ENCODE results near the gene PSPH. TPM values are rescaled to one million over a fixed set of nuclear protein-coding genes. Genes with fewer than 3 reads are reported as not detected.
"Not testable (repeated sequence)": the region's sequence is repeated elsewhere in the genome, so short reads cannot be mapped to it uniquely, and the experiment has no call there.

Gene PSPH
- total RNA-seq, 1 donor from 2014 or later: 13.6 TPM

- H3K9ac ChIP-seq (ENCODE audit: low read depth in 1 of 3, low read length in 3 of 3): no peak overlapping the region
- no peaks in the 10 kb centered on the region for H3K27me3 ChIP-seq (ENCODE audit: control insufficient read depth in 3 of 3, insufficient read depth in 3 of 3, low read length in 3 of 3)
- no peak overlapping the region for H3K4me3 ChIP-seq (ENCODE audit: low read length in 3 of 3)
- no peaks in the 10 kb centered on the region for H3K9me3 ChIP-seq (ENCODE audit: control insufficient read depth in 3 of 3, low read length in 3 of 3)
- no peak overlapping the region for H3K27ac ChIP-seq (ENCODE audit: low read depth, low read length)
- no peaks in the 10 kb centered on the region for H3K4me1 ChIP-seq (ENCODE audit: control insufficient read depth in 3 of 3, insufficient read depth in 3 of 3, low read length in 3 of 3)
- H3K36me3 ChIP-seq (ENCODE audit: control insufficient read depth in 3 of 3, insufficient read depth in 3 of 3, low read length in 3 of 3): peaks cover 0 to 10% (median 2%) of the 10 kb centered on the region in 3 donors
These were observed 10.5 kb downstream of the PSPH start for GRCh38 chr7:56040730-56041129.

DNA sequence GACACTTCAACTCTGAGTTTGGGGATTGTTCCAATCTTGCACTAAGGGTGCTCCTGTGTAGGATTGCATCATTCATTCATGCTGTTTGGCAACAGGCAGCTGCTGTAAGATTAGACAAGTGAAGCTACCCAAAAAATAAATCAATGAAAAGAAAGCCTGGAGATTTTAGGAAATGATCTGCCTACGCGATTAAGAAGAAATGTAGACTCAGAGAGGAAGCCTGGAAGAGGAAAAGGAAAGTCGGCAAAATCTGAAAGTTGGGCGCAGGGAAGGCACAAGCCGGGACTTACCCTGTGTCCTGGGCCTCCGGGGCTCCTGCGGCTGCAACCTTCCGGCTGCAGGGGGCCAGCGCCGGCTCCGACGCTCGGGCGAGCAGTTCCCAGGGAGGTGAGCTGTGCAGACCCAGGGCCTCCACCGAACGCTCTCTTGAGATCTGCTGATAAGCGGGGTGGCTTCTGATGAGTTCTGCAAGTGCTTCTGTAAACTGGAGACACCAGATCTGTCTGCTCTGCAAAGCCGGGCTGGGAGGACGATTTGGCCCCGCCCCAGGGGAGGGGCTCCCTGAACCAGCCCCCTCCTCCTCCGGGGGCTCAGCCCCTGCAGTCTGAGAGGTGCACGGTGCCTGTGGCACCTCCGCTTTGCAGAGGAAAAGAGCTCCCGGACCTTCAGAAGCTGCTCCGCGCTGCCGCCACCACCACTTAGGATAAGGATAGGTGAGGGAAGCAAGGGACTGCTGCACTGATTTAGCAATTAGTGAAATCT is 17.4 kb downstream of the PSPH start:
- H3K4me1 ChIP-seq (ENCODE audit: control insufficient read depth in 3 of 3, insufficient read depth in 3 of 3, low read length in 3 of 3): peaks cover 0 to 9% (median 3%) of the 10 kb centered on the region in 3 donors
- H3K9ac ChIP-seq (ENCODE audit: low read depth in 1 of 3, low read length in 3 of 3): peak overlapping the region; percentile 64 to 77 (median 75)
- no peaks in the 10 kb centered on the region for H3K27me3 ChIP-seq (ENCODE audit: control insufficient read depth in 3 of 3, insufficient read depth in 3 of 3, low read length in 3 of 3)
- H3K9me3 ChIP-seq (ENCODE audit: control insufficient read depth in 3 of 3, low read length in 3 of 3): no peaks in the 10 kb centered on the region
- H3K36me3 ChIP-seq (ENCODE audit: control insufficient read depth in 3 of 3, insufficient read depth in 3 of 3, low read length in 3 of 3): no peaks in the 10 kb centered on the region
- no peak overlapping the region for H3K27ac ChIP-seq (ENCODE audit: low read depth, low read length)
- H3K4me3 ChIP-seq (ENCODE audit: low read length in 3 of 3): peak overlapping the region; percentile 72 to 85 (median 81)

DNA sequence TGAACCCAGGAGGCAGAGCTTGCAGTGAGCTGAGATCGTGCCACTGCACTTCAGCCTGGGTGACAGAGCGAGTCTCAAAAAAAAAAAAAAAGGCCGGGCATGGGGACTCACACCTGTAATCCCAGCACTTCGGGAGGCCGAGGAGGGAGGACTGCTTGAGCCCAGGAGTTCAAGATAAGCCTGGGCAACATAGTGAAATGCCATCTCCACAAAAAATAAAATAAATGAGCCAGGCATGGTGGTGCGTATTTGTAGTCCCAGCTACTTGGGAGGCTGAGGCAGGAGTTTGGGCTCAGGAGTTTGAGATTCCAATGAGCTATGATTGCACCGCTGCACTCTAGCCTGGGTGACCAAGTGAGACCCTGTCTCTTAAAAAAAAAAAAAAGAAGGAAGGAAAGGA is 18.7 kb downstream of the PSPH start:
- not testable (repeated sequence) for H3K36me3 ChIP-seq (ENCODE audit: control insufficient read depth in 3 of 3, insufficient read depth in 3 of 3, low read length in 3 of 3); H3K27ac ChIP-seq (ENCODE audit: low read depth, low read length); H3K9ac ChIP-seq (ENCODE audit: low read depth in 1 of 3, low read length in 3 of 3); H3K4me1 ChIP-seq (ENCODE audit: control insufficient read depth in 3 of 3, insufficient read depth in 3 of 3, low read length in 3 of 3); H3K27me3 ChIP-seq (ENCODE audit: control insufficient read depth in 3 of 3, insufficient read depth in 3 of 3, low read length in 3 of 3); H3K4me3 ChIP-seq (ENCODE audit: low read length in 3 of 3); H3K9me3 ChIP-seq (ENCODE audit: control insufficient read depth in 3 of 3, low read length in 3 of 3)

DNA sequence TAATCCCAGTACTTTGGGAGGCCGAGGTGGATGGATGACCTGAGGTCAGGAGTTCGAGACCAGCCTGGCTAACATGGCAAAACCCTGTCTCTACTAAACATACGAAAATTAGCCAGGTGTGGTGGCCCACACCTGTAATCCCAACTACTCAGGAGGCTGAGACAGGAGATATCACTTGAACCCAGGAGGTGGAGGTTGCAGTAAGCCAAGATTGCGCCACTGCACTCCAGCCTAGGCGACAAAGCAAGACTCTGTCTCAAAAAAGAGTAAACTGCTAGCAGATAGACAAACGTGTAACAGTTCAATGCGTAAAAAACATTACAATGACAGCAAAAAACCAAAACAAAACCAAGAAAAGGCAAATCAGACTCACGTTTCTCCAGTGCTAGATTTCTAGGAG is 19.7 kb downstream of the PSPH start:
- H3K4me1 ChIP-seq (ENCODE audit: control insufficient read depth in 3 of 3, insufficient read depth in 3 of 3, low read length in 3 of 3); H3K9me3 ChIP-seq (ENCODE audit: control insufficient read depth in 3 of 3, low read length in 3 of 3); H3K9ac ChIP-seq (ENCODE audit: low read depth in 1 of 3, low read length in 3 of 3); H3K27ac ChIP-seq (ENCODE audit: low read depth, low read length); H3K27me3 ChIP-seq (ENCODE audit: control insufficient read depth in 3 of 3, insufficient read depth in 3 of 3, low read length in 3 of 3); H3K36me3 ChIP-seq (ENCODE audit: control insufficient read depth in 3 of 3, insufficient read depth in 3 of 3, low read length in 3 of 3); H3K4me3 ChIP-seq (ENCODE audit: low read length in 3 of 3): not testable (repeated sequence)

DNA sequence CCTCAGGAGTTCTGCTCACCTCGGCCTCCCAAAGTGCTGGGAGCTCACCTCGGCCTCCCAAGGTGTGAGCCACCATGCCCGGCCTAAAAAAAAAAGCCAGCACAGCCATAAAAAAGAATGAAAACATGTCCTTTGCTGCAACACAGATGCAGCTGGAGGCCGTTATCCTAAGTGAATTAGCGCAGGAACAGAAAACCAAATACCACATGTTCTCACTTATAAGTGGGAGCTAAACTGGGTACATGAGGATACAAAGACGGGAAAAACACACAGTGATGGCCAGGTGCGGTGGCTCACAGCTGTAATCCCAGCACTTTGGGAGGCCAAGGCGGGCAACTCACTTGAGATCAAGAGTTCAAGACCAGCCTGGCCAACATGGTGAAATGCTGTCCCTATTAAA is 20.9 kb downstream of the PSPH start:
- Histone ChIP-seq H3K27me3 (ENCODE audit: control insufficient read depth in 3 of 3, insufficient read depth in 3 of 3, low read length in 3 of 3) (no peaks in the 10 kb centered on the region), H3K9me3 (ENCODE audit: control insufficient read depth in 3 of 3, low read length in 3 of 3) (no peaks in the 10 kb centered on the region), H3K4me1 (ENCODE audit: control insufficient read depth in 3 of 3, insufficient read depth in 3 of 3, low read length in 3 of 3) (peaks cover 0 to 9% (median 3%) of the 10 kb centered on the region in 3 donors), H3K27ac (ENCODE audit: low read depth, low read length) (no peak overlapping the region), H3K9ac (ENCODE audit: low read depth in 1 of 3, low read length in 3 of 3) (no peak overlapping the region), H3K4me3 (ENCODE audit: low read length in 3 of 3) (no peak overlapping the region), H3K36me3 (ENCODE audit: control insufficient read depth in 3 of 3, insufficient read depth in 3 of 3, low read length in 3 of 3) (peaks cover 0 to 6% (median 2%) of the 10 kb centered on the region in 3 donors)

- Histone ChIP-seq H3K27me3 (ENCODE audit: control insufficient read depth in 3 of 3, insufficient read depth in 3 of 3, low read length in 3 of 3) (no peaks in the 10 kb centered on the region), H3K9ac (ENCODE audit: low read depth in 1 of 3, low read length in 3 of 3) (no peak overlapping the region), H3K36me3 (ENCODE audit: control insufficient read depth in 3 of 3, insufficient read depth in 3 of 3, low read length in 3 of 3) (peaks cover 0 to 6% (median 2%) of the 10 kb centered on the region in 3 donors), H3K9me3 (ENCODE audit: control insufficient read depth in 3 of 3, low read length in 3 of 3) (no peaks in the 10 kb centered on the region), H3K4me3 (ENCODE audit: low read length in 3 of 3) (no peak overlapping the region), H3K4me1 (ENCODE audit: control insufficient read depth in 3 of 3, insufficient read depth in 3 of 3, low read length in 3 of 3) (peaks cover 0 to 7% (median 3%) of the 10 kb centered on the region in 3 donors), H3K27ac (ENCODE audit: low read depth, low read length) (no peak overlapping the region)
These were observed 22.2 kb downstream of the PSPH start for GRCh38 chr7:56028942-56029630.

GRCh38 chr7:56026538-56026937 is 24.7 kb downstream of the PSPH start:
- H3K27ac ChIP-seq (ENCODE audit: low read depth, low read length): no peak overlapping the region
- H3K9ac ChIP-seq (ENCODE audit: low read depth in 1 of 3, low read length in 3 of 3): no peak overlapping the region

GRCh38 chr7:56023500-56023899 is 27.7 kb downstream of the PSPH start:
- H3K9ac ChIP-seq (ENCODE audit: low read depth in 1 of 3, low read length in 3 of 3): no peak overlapping the region
- H3K27ac ChIP-seq (ENCODE audit: low read depth, low read length): no peak overlapping the region
- H3K27me3 ChIP-seq (ENCODE audit: control insufficient read depth in 3 of 3, insufficient read depth in 3 of 3, low read length in 3 of 3): no peaks in the 10 kb centered on the region
- H3K9me3 ChIP-seq (ENCODE audit: control insufficient read depth in 3 of 3, low read length in 3 of 3): no peaks in the 10 kb centered on the region
- no peak overlapping the region for H3K4me3 ChIP-seq (ENCODE audit: low read length in 3 of 3)
- H3K4me1 ChIP-seq (ENCODE audit: control insufficient read depth in 3 of 3, insufficient read depth in 3 of 3, low read length in 3 of 3): no peaks in the 10 kb centered on the region
- H3K36me3 ChIP-seq (ENCODE audit: control insufficient read depth in 3 of 3, insufficient read depth in 3 of 3, low read length in 3 of 3): peaks cover 0 to 16% (median 7%) of the 10 kb centered on the region in 3 donors

More at GRCh38 chr7:56026538-56026937, 24.7 kb downstream of the PSPH start:
- no peaks in the 10 kb centered on the region for H3K9me3 ChIP-seq (ENCODE audit: control insufficient read depth in 3 of 3, low read length in 3 of 3)
- H3K4me1 ChIP-seq (ENCODE audit: control insufficient read depth in 3 of 3, insufficient read depth in 3 of 3, low read length in 3 of 3): no peaks in the 10 kb centered on the region
- peaks cover 0 to 6% (median 2%) of the 10 kb centered on the region in 3 donors for H3K36me3 ChIP-seq (ENCODE audit: control insufficient read depth in 3 of 3, insufficient read depth in 3 of 3, low read length in 3 of 3)
- H3K4me3 ChIP-seq (ENCODE audit: low read length in 3 of 3): no peak overlapping the region
- no peaks in the 10 kb centered on the region for H3K27me3 ChIP-seq (ENCODE audit: control insufficient read depth in 3 of 3, insufficient read depth in 3 of 3, low read length in 3 of 3)

- Histone ChIP-seq H3K27ac (ENCODE audit: low read depth, low read length) (no peak overlapping the region), H3K36me3 (ENCODE audit: control insufficient read depth in 3 of 3, insufficient read depth in 3 of 3, low read length in 3 of 3) (peaks cover 2 to 11% (median 5%) of the 10 kb centered on the region in 3 donors), H3K9ac (ENCODE audit: low read depth in 1 of 3, low read length in 3 of 3) (no peak overlapping the region), H3K27me3 (ENCODE audit: control insufficient read depth in 3 of 3, insufficient read depth in 3 of 3, low read length in 3 of 3) (no peaks in the 10 kb centered on the region), H3K9me3 (ENCODE audit: control insufficient read depth in 3 of 3, low read length in 3 of 3) (no peaks in the 10 kb centered on the region), H3K4me1 (ENCODE audit: control insufficient read depth in 3 of 3, insufficient read depth in 3 of 3, low read length in 3 of 3) (no peaks in the 10 kb centered on the region), H3K4me3 (ENCODE audit: low read length in 3 of 3) (no peak overlapping the region)
These were observed 31.7 kb downstream of the PSPH start for GRCh38 chr7:56019501-56019900.

- not testable (repeated sequence) for H3K27ac ChIP-seq (ENCODE audit: low read depth, low read length); H3K9me3 ChIP-seq (ENCODE audit: control insufficient read depth in 3 of 3, low read length in 3 of 3); H3K4me1 ChIP-seq (ENCODE audit: control insufficient read depth in 3 of 3, insufficient read depth in 3 of 3, low read length in 3 of 3); H3K9ac ChIP-seq (ENCODE audit: low read depth in 1 of 3, low read length in 3 of 3); H3K27me3 ChIP-seq (ENCODE audit: control insufficient read depth in 3 of 3, insufficient read depth in 3 of 3, low read length in 3 of 3); H3K4me3 ChIP-seq (ENCODE audit: low read length in 3 of 3)
- H3K36me3 ChIP-seq (ENCODE audit: control insufficient read depth in 3 of 3, insufficient read depth in 3 of 3, low read length in 3 of 3): peaks cover 2 to 11% (median 5%) of the 10 kb centered on the region in 3 donors
These were observed 34.2 kb downstream of the PSPH start for GRCh38 chr7:56017015-56017414.

Data from skeletal muscle tissue (tissue), 4 donors.